LNCAP (cell line): ENCODE results near the gene CD2.

Experiments
- TF ChIP-seq, protein P1 (sequence below): fragments of 450-650 bp; IDR thresholded peaks from 2 replicates; pipeline ENCODE4 v1.5.1; 2017; ENCODE audit warnings: mild to moderate bottlenecking

Gene CD2

GRCh38 chr1:116754198-116754977 is at the start of gene CD2:
Gene CD2, plus strand, starts transcription at chr1:116754430. Its CDS starts 63 bp downstream, at chr1:116754493.
- TF ChIP-seq, protein P1, sequence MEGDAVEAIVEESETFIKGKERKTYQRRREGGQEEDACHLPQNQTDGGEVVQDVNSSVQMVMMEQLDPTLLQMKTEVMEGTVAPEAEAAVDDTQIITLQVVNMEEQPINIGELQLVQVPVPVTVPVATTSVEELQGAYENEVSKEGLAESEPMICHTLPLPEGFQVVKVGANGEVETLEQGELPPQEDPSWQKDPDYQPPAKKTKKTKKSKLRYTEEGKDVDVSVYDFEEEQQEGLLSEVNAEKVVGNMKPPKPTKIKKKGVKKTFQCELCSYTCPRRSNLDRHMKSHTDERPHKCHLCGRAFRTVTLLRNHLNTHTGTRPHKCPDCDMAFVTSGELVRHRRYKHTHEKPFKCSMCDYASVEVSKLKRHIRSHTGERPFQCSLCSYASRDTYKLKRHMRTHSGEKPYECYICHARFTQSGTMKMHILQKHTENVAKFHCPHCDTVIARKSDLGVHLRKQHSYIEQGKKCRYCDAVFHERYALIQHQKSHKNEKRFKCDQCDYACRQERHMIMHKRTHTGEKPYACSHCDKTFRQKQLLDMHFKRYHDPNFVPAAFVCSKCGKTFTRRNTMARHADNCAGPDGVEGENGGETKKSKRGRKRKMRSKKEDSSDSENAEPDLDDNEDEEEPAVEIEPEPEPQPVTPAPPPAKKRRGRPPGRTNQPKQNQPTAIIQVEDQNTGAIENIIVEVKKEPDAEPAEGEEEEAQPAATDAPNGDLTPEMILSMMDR: no peak

GRCh38 chr1:116706123-116706522 is 48.1 kb upstream of the CD2 start:
- TF ChIP-seq, protein P1: no peak

DNA sequence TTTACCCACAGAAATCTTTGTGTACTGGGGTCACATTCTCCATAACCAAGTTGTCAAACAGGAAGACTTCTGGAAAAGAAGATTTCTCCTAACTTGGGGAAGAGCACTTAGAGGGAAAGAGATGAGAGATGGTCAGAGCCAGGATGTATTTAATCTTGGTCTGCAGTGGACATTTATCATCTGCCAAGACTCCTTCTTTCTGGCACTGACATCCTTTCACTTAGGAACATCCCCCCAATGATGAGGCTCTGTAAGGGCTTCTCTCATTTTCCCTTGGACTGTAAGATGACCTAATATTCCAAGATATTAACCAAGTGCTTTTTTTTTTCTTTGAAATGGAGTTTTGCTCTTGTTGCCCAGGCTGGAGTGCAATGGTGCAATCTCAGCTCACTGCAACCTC is 47.4 kb upstream of the CD2 start:
- TF ChIP-seq, protein P1: no peak

GRCh38 chr1:116708255-116708900 is 45.9 kb upstream of the CD2 start:
- TF ChIP-seq, protein P1: no peak

- TF ChIP-seq, protein P1: no peak
Observed at GRCh38 chr1:116709666-116710167, 44.5 kb upstream of the CD2 start.

GRCh38 chr1:116710420-116711262 is 43.6 kb upstream of the CD2 start:
- TF ChIP-seq, protein P1: no peak

GRCh38 chr1:116711263-116711840 is 42.9 kb upstream of the CD2 start:
- TF ChIP-seq, protein P1: no peak
